Fibroblast of lung (primary cell): ENCODE data around the gene ATP11A.

ENCODE experiments used
- EZH2 ChIP-seq: IDR thresholded peaks from 2 replicates; pipeline ENCODE4 v1.5.1; 2012; ENCODE audit warnings: low read length, control low read depth, mild to moderate bottlenecking; ENCODE audit errors: missing control alignments
- TF ChIP-seq, protein P1 (sequence below), 2 donors: IDR thresholded peaks in 1 of 2; conservative IDR thresholded peaks in 1 of 2; 1 replicate in 1 of 2; 2 replicates in 1 of 2; pipeline ENCODE4 v1.5.1; 2011 to 2012; ENCODE audit warnings: low read length in 2 of 2, control low read depth in 1 of 2, inconsistent platforms in 1 of 2, low read depth in 1 of 2, mild to moderate bottlenecking in 1 of 2

DNA sequence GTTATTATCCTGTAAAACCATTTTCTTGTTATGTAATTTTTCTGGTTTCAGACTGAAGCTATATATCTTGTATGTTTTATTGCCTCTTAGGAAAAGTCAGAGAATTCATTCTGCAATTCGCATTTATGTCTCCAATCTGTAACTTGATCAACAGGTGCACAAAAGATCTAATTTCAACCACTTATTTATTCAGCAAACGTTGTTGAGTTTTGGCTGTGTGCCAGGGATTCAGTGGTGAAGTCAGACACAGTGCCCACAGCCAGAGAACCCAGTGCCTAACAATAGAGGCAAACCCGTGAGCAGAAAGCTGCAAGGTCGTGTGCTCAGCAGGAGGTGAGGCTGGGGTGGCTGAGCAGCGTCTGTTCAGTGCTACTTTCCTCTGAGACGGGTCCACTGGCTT, 159.7 kb downstream of the ATP11A start:
- TF ChIP-seq, protein P1, sequence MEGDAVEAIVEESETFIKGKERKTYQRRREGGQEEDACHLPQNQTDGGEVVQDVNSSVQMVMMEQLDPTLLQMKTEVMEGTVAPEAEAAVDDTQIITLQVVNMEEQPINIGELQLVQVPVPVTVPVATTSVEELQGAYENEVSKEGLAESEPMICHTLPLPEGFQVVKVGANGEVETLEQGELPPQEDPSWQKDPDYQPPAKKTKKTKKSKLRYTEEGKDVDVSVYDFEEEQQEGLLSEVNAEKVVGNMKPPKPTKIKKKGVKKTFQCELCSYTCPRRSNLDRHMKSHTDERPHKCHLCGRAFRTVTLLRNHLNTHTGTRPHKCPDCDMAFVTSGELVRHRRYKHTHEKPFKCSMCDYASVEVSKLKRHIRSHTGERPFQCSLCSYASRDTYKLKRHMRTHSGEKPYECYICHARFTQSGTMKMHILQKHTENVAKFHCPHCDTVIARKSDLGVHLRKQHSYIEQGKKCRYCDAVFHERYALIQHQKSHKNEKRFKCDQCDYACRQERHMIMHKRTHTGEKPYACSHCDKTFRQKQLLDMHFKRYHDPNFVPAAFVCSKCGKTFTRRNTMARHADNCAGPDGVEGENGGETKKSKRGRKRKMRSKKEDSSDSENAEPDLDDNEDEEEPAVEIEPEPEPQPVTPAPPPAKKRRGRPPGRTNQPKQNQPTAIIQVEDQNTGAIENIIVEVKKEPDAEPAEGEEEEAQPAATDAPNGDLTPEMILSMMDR (conservative IDR thresholded peaks at IDR 0.05 in 1 of 2, IDR thresholded peaks at IDR 0.05 in 1 of 2; ENCODE audit: low read depth in 1 of 2, low read length in 2 of 2) = no peak
- no peak for TF ChIP-seq EZH2
